HEK293 (cell line): Measurements from ENCODE around the gene PACRG.

Experiments used
- GLI2 ChIP-seq: fragments of 450-650 bp; formaldehyde crosslinking; IDR thresholded peaks from 2 replicates; pipeline ENCODE4; 2017; ENCODE audit warnings: missing biosample characterization, missing genetic modification characterization, low read depth, borderline replicate concordance
- GLIS1 ChIP-seq: fragments of 450-650 bp; formaldehyde crosslinking; IDR thresholded peaks from 2 replicates; pipeline ENCODE4 v1.5.1; 2016; ENCODE audit warnings: missing biosample characterization, missing genetic modification characterization
- KLF1 ChIP-seq: fragments of 450-650 bp; formaldehyde crosslinking; IDR thresholded peaks from 2 replicates; pipeline ENCODE4 v1.5.1; 2016; ENCODE audit warnings: missing biosample characterization, missing genetic modification characterization
- OSR2 ChIP-seq: fragments of 450-650 bp; formaldehyde crosslinking; IDR thresholded peaks from 2 replicates; pipeline ENCODE4 v1.5.1; 2016; ENCODE audit warnings: missing biosample characterization, missing genetic modification characterization
- REPIN1 ChIP-seq: fragments of 450-650 bp; formaldehyde crosslinking; IDR thresholded peaks from 2 replicates; pipeline ENCODE4 v1.5.1; 2017; ENCODE audit warnings: missing biosample characterization, missing genetic modification characterization, low read depth
- YY1 ChIP-seq: fragments of 450-650 bp; formaldehyde crosslinking; IDR thresholded peaks from 2 replicates; pipeline ENCODE4 v1.5.1; 2018; ENCODE audit warnings: missing biosample characterization, missing genetic modification characterization
- ZFP37 ChIP-seq: fragments of 450-650 bp; formaldehyde crosslinking; IDR thresholded peaks from 2 replicates; pipeline ENCODE4 v1.5.1; 2016; ENCODE audit warnings: missing biosample characterization, missing genetic modification characterization
- ZNF169 ChIP-seq: fragments of 450-650 bp; formaldehyde crosslinking; IDR thresholded peaks from 2 replicates; pipeline ENCODE4 v1.5.1; 2016; ENCODE audit warnings: missing biosample characterization, missing genetic modification characterization
- ZNF18 ChIP-seq: fragments of 450-650 bp; formaldehyde crosslinking; IDR thresholded peaks from 2 replicates; pipeline ENCODE4 v1.5.1; 2016; ENCODE audit warnings: missing biosample characterization, missing genetic modification characterization
- ZNF248 ChIP-seq: fragments of 450-650 bp; formaldehyde crosslinking; IDR thresholded peaks from 2 replicates; pipeline ENCODE4 v1.5.1; 2017; ENCODE audit warnings: missing biosample characterization, missing genetic modification characterization
- ZNF274 ChIP-seq, 2 experiments: fragments of 200-500 bp in 1 of 2; fragments of 450-650 bp in 1 of 2; sonication (Bioruptor generic) in 1 of 2; formaldehyde crosslinking in 1 of 2; IDR thresholded peaks; 2 replicates each; pipeline versions ENCODE4 v1.5.1 to v1.6.1; 2014 to 2016; ENCODE audit warnings: borderline replicate concordance in 1 of 2, inconsistent platforms in 1 of 2, low read length in 1 of 2, missing biosample characterization in 1 of 2, missing genetic modification characterization in 1 of 2
- ZNF585B ChIP-seq: fragments of 450-650 bp; formaldehyde crosslinking; IDR thresholded peaks from 2 replicates; pipeline ENCODE4 v1.5.1; 2016; ENCODE audit warnings: missing biosample characterization, missing genetic modification characterization
- ZSCAN30 ChIP-seq: fragments of 450-650 bp; IDR thresholded peaks from 2 replicates; pipeline ENCODE4 v1.5.1; 2018; ENCODE audit warnings: missing biosample characterization, mild to moderate bottlenecking, missing genetic modification characterization, moderate library complexity
- TF ChIP-seq, protein P1 (sequence below): fragments of 450-650 bp; formaldehyde crosslinking; IDR thresholded peaks from 2 replicates; pipeline ENCODE4 v1.5.1; 2016; ENCODE audit warnings: missing biosample characterization, missing genetic modification characterization

GRCh38 chr6:163031931-163032330, 304.2 kb downstream of the PACRG start:
- TF ChIP-seq ZNF248 (no peak), ZNF18 (tag by site-specific recombination) (no peak), REPIN1 (tag by site-specific recombination) (no peak), ZSCAN30 (tag by site-specific recombination) (no peak), ZNF585B (tag by site-specific recombination) (no peak), KLF1 (no peak), ZNF169 (tag by site-specific recombination) (no peak), GLIS1 (tag by site-specific recombination) (no peak), YY1 (tag by site-specific recombination) (no peak), ZNF274 (IDR thresholded peaks at IDR 0.05; ENCODE audit: low read length) (no peak), ZNF274 (tag by site-specific recombination; IDR thresholded peaks at IDR 0.05; ENCODE audit: borderline replicate concordance) (no peak), OSR2 (tag by site-specific recombination) (no peak), ZFP37 (tag by site-specific recombination) (no peak), GLI2 (no peak)
- TF ChIP-seq, protein P1, sequence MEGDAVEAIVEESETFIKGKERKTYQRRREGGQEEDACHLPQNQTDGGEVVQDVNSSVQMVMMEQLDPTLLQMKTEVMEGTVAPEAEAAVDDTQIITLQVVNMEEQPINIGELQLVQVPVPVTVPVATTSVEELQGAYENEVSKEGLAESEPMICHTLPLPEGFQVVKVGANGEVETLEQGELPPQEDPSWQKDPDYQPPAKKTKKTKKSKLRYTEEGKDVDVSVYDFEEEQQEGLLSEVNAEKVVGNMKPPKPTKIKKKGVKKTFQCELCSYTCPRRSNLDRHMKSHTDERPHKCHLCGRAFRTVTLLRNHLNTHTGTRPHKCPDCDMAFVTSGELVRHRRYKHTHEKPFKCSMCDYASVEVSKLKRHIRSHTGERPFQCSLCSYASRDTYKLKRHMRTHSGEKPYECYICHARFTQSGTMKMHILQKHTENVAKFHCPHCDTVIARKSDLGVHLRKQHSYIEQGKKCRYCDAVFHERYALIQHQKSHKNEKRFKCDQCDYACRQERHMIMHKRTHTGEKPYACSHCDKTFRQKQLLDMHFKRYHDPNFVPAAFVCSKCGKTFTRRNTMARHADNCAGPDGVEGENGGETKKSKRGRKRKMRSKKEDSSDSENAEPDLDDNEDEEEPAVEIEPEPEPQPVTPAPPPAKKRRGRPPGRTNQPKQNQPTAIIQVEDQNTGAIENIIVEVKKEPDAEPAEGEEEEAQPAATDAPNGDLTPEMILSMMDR (tag by site-specific recombination) = no peak
